Heart right ventricle (tissue), 16 donors: ENCODE data around the gene RAD9A. TPM values are rescaled to one million over a fixed set of nuclear protein-coding genes. Genes with fewer than 3 reads are reported as not detected.

Experiments
- ATAC-seq, 8 donors: fragments of 200-7000 bp; cut with Tn5 transposase; one replicate each; pipeline ENCODE4 v1.9.1; 2020; ENCODE audit warnings: mild to moderate bottlenecking in 8 of 8, moderate library complexity in 8 of 8, moderate number of reproducible peaks in 1 of 8
- DNase-seq, 2 donors: peaks; one replicate each; pipeline ENCODE4 v3.0.0-alpha.2; 2020
- H3K27ac ChIP-seq, 10 donors: fragments of 200-600 bp; sonication (generic) in 2 of 10; one replicate each; pipeline versions ENCODE4 v1.5.0 to v1.8.0; 2020 to 2022; ENCODE audit warnings: mild to moderate bottlenecking in 3 of 10
- H3K27me3 ChIP-seq, 7 donors: fragments of 200-600 bp; one replicate each; pipeline ENCODE4 v1.8.0; 2021 to 2022; ENCODE audit warnings: mild to moderate bottlenecking in 2 of 7
- H3K36me3 ChIP-seq, 9 donors: fragments of 200-600 bp; sonication (generic) in 1 of 9; one replicate each; pipeline versions ENCODE4 v1.5.0 to v1.8.0; 2020 to 2022; ENCODE audit warnings: mild to moderate bottlenecking in 2 of 9
- H3K4me1 ChIP-seq, 9 donors: fragments of 200-600 bp; sonication (generic) in 1 of 9; one replicate each; pipeline versions ENCODE4 v1.5.0 to v1.8.0; 2020 to 2022; ENCODE audit warnings: mild to moderate bottlenecking in 4 of 9
- H3K4me3 ChIP-seq, 10 donors: fragments of 200-600 bp; sonication (generic) in 2 of 10; one replicate each; pipeline versions ENCODE4 v1.5.0 to v1.8.0; 2020 to 2022; ENCODE audit warnings: mild to moderate bottlenecking in 7 of 10, moderate library complexity in 2 of 10
- H3K9me3 ChIP-seq, 11 donors: fragments of 200-600 bp in 10 of 11; sonication (generic) in 2 of 11; one replicate each; pipeline versions ENCODE4 v1.5.0 to v1.8.0; 2013 to 2022; ENCODE audit warnings: mild to moderate bottlenecking in 2 of 11, control low read depth in 1 of 11, moderate library complexity in 1 of 11
- WGBS, 2 donors: extraction: QIAGEN DNeasy Blood & Tissue Kit; methylation state at CpG; one replicate each; pipeline ENCODE4 v1.1.7; 2013; ENCODE audit warnings: inconsistent platforms in 1 of 2; 5-methylcytosine and 5-hydroxymethylcytosine counted together
- intact Hi-C, 10 donors: fragments of 100-400 bp; cut with DNase I; formaldehyde crosslinking; loops; one replicate each; pipeline versions ENCODE4 v1.11.1 to v1.14.2; 2022
- polyA plus RNA-seq, 2 donors: library from polyadenylated mRNA; stranded (reverse); fragments of 200-250 nt; gene quantifications; one replicate each; pipeline ENCODE4 v1.2.3, GENCODE V29; 2013
- total RNA-seq, 10 donors: library from RNA; stranded (reverse); fragmentation: NEBNext Ultra II Directional in 3 of 10; extraction: Animal tissue kit (Norgen Biotek cat#: 25700) in 3 of 10; gene quantifications; one replicate each; pipeline versions ENCODE4 v1.2.1 to v1.2.4, GENCODE V29; 2021 to 2023
- TF ChIP-seq, protein P1 (sequence below), 9 donors: fragments of 200-600 bp; sonication (generic) in 2 of 9; IDR thresholded peaks; one replicate each; pipeline versions ENCODE4 v1.5.0 to v1.8.0; 2021 to 2022; ENCODE audit warnings: antibody characterized with exemption in 9 of 9, mild to moderate bottlenecking in 5 of 9, moderate library complexity in 1 of 9
- donor health status: Arrhythmogenic right ventricular cardiomyopathy.
- donor health status: ischemic (EF 13 %, LVEDD 7.1; RV severe dilation, severe dysfunction).
- donor health status: healthy with polysubstance abuse.
- donor health status: DM: no; HTN: yes; CAD: no.
- donor health status: DM: no; HTN: no; CAD: no.
- donor health status: ischemic (EF 25% LVEDD 6.9; RV normal size, moderate dysfunction).
- donor health status: ischemic (EF 25% LVEDD 5.7; RV mildly dilated, moderate dysfunction).
- donor health status: healthy.
- donor health status: DM: yes; HTN: yes; CAD: no.
- donor health status: Ischemic cardiomyopathy.
- donor health status: ischemic (EF 35%, LVEDD 5.7; RV mildly dilated, moderate dysfunction).
- donor health status: nonischemic (EF 11% LVEDD 7.7; RV severe dilation, severe dysfunction).
- donor health status: DM: yes; HTN: yes; CAD: no.
- donor health status: PGD.
- donor health status: ischemic (EF 29% LVEDD 5.4; RV normal size, mild dysfunction).
- donor health status: nonischemic (EF 23%, LVEDD 6.1; RV moderate dilation, normal function).

RAD9A gene
- total and polyA plus RNA-seq, 12 donors = 4.8 to 15.0 (median 6.5) TPM

DNA sequence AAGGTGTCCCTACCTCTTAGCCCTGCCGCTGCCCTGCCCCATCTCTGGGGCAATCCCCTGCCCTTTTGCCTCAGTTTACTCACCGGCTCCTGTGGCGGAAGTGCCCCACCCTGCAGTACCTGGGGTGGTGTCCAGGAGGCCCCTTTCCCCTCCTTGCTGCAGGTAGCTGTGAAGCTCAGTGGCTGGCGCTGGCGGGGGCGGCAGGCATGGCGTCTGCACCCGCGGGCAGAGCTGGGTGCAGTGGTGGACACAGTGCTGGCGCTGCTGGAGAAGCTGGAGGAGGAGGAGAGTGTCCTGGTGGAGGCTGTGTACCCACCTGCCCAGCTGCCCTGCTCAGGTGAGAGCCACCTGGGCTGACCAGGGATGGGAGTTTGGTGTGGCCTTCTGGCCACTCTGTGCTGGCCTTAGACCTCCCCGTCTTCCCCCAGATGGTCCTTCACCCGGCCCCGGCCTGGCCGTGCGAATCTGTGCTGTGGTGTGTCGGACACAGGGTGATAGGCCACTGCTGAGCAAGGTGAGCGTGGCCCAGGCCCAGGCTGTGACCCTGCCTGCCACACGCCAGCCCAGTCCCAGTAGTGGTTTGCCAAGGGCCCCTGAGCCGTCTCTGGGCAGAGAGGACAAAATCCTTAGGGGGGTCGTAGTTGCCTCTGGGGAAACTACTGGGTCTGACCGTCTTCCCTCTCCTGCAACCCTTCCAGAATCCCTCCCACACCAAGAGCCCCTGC, 27.7 kb downstream of the RAD9A start:
- Histone ChIP-seq H3K27me3 (peaks cover 0 to 19% (median 5%) of the 10 kb centered on the region in 7 donors), H3K4me3 (peak overlapping the region in 3 of 10 donors; percentile 18 to 59 (median 55)), H3K27ac (peak overlapping the region in 9 of 10 donors; percentile 76 to 98 (median 93)), H3K36me3 (no peaks in the 10 kb centered on the region), H3K4me1 (peaks cover 20 to 61% (median 48%) of the 10 kb centered on the region in 9 donors), H3K9me3 (no peaks in the 10 kb centered on the region)
- ATAC-seq = peak in 1 of 8 donors; percentile 0
- no peak for DNase-seq
- TF ChIP-seq, protein P1, sequence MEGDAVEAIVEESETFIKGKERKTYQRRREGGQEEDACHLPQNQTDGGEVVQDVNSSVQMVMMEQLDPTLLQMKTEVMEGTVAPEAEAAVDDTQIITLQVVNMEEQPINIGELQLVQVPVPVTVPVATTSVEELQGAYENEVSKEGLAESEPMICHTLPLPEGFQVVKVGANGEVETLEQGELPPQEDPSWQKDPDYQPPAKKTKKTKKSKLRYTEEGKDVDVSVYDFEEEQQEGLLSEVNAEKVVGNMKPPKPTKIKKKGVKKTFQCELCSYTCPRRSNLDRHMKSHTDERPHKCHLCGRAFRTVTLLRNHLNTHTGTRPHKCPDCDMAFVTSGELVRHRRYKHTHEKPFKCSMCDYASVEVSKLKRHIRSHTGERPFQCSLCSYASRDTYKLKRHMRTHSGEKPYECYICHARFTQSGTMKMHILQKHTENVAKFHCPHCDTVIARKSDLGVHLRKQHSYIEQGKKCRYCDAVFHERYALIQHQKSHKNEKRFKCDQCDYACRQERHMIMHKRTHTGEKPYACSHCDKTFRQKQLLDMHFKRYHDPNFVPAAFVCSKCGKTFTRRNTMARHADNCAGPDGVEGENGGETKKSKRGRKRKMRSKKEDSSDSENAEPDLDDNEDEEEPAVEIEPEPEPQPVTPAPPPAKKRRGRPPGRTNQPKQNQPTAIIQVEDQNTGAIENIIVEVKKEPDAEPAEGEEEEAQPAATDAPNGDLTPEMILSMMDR (IDR thresholded peaks at IDR 0.05) = no peak
- intact Hi-C loops = loop anchor here in 1 of 10 donors (10.0 kb wide), 1 partner anchor 65 kb away; the partner anchor contains the start of gene POLD4
- 94 to 96% methylated on average over 21 of the region's 21 CpGs for WGBS, 2 donors

DNA sequence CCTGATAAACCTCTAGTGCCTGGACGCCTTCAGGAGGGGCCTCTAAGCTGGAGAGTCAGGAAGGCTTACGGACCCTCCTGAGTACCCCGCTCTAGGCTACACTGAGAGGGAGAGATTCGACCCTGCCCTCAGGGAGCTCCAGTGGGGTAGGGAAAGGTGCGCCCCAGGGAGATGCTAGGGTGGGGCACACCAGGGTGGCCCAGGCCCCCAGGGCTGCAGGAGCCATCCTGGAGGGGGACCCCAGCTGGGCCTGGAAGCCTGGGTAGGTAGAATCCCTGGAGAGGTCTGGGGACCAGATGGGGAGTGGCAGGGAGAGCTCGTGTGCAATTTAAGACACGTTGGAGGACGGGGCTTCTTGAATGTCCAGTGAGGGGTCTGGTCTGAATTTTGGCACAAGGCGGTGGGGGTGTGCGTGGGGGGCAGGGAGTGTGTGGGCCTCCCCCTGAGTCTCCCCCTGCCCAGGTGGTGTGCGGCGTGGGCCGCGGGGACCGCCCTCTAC, 28.4 kb downstream of the RAD9A start:
- intact Hi-C loops = loop anchor here in 1 of 10 donors (10.0 kb wide), 1 partner anchor 65 kb away; the partner anchor contains the start of gene POLD4
- ATAC-seq (no peak), DNase-seq (no peak)
- Histone ChIP-seq H3K9me3 (no peaks in the 10 kb centered on the region), H3K36me3 (no peaks in the 10 kb centered on the region), H3K27me3 (peaks cover 0 to 12% (median 2%) of the 10 kb centered on the region in 7 donors), H3K27ac (peak overlapping the region; percentile 25 to 98 (median 92)), H3K4me3 (peak overlapping the region in 9 of 10 donors; percentile 48 to 62 (median 56)), H3K4me1 (peaks cover 20 to 56% (median 48%) of the 10 kb centered on the region in 9 donors)
- 39 to 43% methylated on average over 15 of the region's 15 CpGs for WGBS, 2 donors
- TF ChIP-seq, protein P1 (IDR thresholded peaks at IDR 0.05) = no peak

DNA sequence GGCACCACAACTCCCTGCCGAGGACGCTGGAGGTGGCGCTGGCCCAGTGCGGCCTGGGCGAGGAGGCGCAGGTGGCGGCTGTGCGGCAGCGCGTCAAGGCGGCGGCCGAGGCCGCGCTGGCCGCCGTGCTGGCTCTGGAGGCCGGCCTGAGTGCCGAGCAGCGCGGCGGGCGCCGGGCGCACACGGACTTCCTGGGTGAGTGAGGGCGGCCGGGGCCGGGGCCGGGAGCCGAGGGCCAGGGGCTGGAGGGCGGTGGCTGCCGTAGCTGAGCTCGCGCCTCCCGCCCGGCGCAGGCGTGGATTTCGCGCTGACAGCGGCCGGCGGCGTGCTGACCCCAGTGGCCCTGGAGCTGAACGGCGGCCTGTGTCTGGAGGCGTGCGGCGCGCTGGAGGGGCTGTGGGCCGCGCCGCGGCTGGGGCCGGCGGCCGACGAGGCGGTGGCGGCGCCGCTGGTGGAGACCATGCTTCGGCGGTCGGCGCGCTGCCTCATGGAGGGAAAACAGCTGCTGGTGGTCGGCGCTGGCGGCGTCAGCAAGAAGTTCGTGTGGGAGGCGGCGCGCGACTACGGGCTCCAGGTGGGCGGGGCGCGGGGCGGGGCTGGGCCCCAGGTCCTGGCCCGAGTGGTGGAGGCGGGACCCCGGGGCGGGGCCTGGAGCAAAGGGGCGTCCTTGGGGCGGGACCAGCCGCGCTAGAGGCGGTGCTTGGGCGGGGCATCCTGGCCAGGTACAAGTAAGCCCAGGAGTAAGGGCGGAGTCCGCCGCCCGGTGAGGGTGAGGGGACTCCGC, 29.1 kb downstream of the RAD9A start:
- 1% methylated on average over 66 to 97 of the region's 97 CpGs for whole genome bisulfite sequencing, 2 donors
- H3K27me3 ChIP-seq = peaks cover 0 to 5% (median 0%) of the 10 kb centered on the region in 7 donors
- peak overlapping the region in 9 of 10 donors; percentile 48 to 62 (median 56) for H3K4me3 ChIP-seq
- no peaks in the 10 kb centered on the region for H3K36me3 ChIP-seq
- DNase-seq (peak; percentile 96 to 98), ATAC-seq (peak; percentile 85 to 96 (median 92))
- intact Hi-C loops = loop anchor here in 1 of 10 donors (10.0 kb wide), 1 partner anchor 66 kb away; the partner anchor contains the start of gene POLD4
- no peaks in the 10 kb centered on the region for H3K9me3 ChIP-seq
- TF ChIP-seq, protein P1 (IDR thresholded peaks at IDR 0.05) = peak in 1 of 9 donors; percentile 2
- H3K27ac ChIP-seq = peak overlapping the region; percentile 25 to 98 (median 92)
- H3K4me1 ChIP-seq = peaks cover 20 to 53% (median 44%) of the 10 kb centered on the region in 9 donors
